ENCODE data around the gene OSBPL10. TPM values are rescaled to one million over a fixed set of nuclear protein-coding genes. Genes with fewer than 3 reads are reported as not detected.

Gene OSBPL10
- polyA plus RNA-seq, 1 donor from 2014 or later: 2.0 TPM

GRCh38 chr3:31924610-31925270, 56.3 kb downstream of the OSBPL10 start:
- no peaks in the 10 kb centered on the region for H3K9me3 ChIP-seq (ENCODE audit: low read length)
- H3K36me3 ChIP-seq (ENCODE audit: insufficient read depth, low read length): no peaks in the 10 kb centered on the region
- no peaks in the 10 kb centered on the region for H3K79me2 ChIP-seq (replicated peaks; ENCODE audit: insufficient read depth, low read length)
- H3K4me3 ChIP-seq (ENCODE audit: low read length): no peak overlapping the region
- no peak overlapping the region for H3K9ac ChIP-seq (ENCODE audit: low read length)
- H3K4me2 ChIP-seq (ENCODE audit: low read length): no peak overlapping the region
- no peaks in the 10 kb centered on the region for H4K20me1 ChIP-seq (ENCODE audit: insufficient read depth)
- H3F3A ChIP-seq (ENCODE audit: insufficient read depth, low read length, poor library complexity, severe bottlenecking): no peaks in the 10 kb centered on the region
- H3K27ac ChIP-seq (ENCODE audit: low read length): no peak overlapping the region
- H3K9me2 ChIP-seq (ENCODE audit: insufficient read depth, low read length): no peaks in the 10 kb centered on the region
- no peaks in the 10 kb centered on the region for H3K27me3 ChIP-seq (ENCODE audit: insufficient read depth, low read depth, low read length)
- H2AFZ ChIP-seq (ENCODE audit: low read depth, low read length): no peak overlapping the region
- TF ChIP-seq TAF1 (IDR thresholded peaks at IDR 0.05; ENCODE audit: low read depth): no peak
- TF ChIP-seq EZH2 (IDR thresholded peaks at IDR 0.05; ENCODE audit: borderline replicate concordance, insufficient read depth, low read length, poor library complexity, severe bottlenecking): no peak
- no peak for TF ChIP-seq SMC3 (conservative IDR thresholded peaks at IDR 0.05; ENCODE audit: poor library complexity)
- no peak for TF ChIP-seq RAD21 (conservative IDR thresholded peaks at IDR 0.05)
- TF ChIP-seq REST (IDR thresholded peaks at IDR 0.05; ENCODE audit: borderline replicate concordance): no peak
- no peak for TF ChIP-seq EP300 (conservative IDR thresholded peaks at IDR 0.05; ENCODE audit: poor library complexity, severe bottlenecking)
- TF ChIP-seq CTCF (IDR thresholded peaks at IDR 0.05; ENCODE audit: poor library complexity, severe bottlenecking): no peak
- TF ChIP-seq POLR2AphosphoS5 (IDR thresholded peaks at IDR 0.05): no peak
- TF ChIP-seq MXI1 (conservative IDR thresholded peaks at IDR 0.05; ENCODE audit: poor library complexity, severe bottlenecking): no peak

GRCh38 chr3:31922962-31923361, 58.1 kb downstream of the OSBPL10 start:
- Histone ChIP-seq H3K4me3 (ENCODE audit: low read length) (no peak overlapping the region), H3K9me3 (ENCODE audit: low read length) (no peaks in the 10 kb centered on the region), H3K36me3 (ENCODE audit: insufficient read depth, low read length) (no peaks in the 10 kb centered on the region), H3K79me2 (replicated peaks; ENCODE audit: insufficient read depth, low read length) (no peaks in the 10 kb centered on the region), H3K27me3 (ENCODE audit: insufficient read depth, low read depth, low read length) (no peaks in the 10 kb centered on the region), H3F3A (ENCODE audit: insufficient read depth, low read length, poor library complexity, severe bottlenecking) (no peaks in the 10 kb centered on the region), H3K9me2 (ENCODE audit: insufficient read depth, low read length) (no peaks in the 10 kb centered on the region), H3K27ac (ENCODE audit: low read length) (no peak overlapping the region), H3K9ac (ENCODE audit: low read length) (no peak overlapping the region), H4K20me1 (ENCODE audit: insufficient read depth) (no peaks in the 10 kb centered on the region), H2AFZ (ENCODE audit: low read depth, low read length) (no peak overlapping the region), H3K4me2 (ENCODE audit: low read length) (no peak overlapping the region)
- no peak for TF ChIP-seq TAF1 (IDR thresholded peaks at IDR 0.05; ENCODE audit: low read depth)

Measured in neural cell (in vitro differentiated cells).